ENCODE results near the gene LRRC8E.
"Not testable (repeated sequence)": the region's sequence is repeated elsewhere in the genome, so short reads cannot be mapped to it uniquely, and the experiment has no call there.

The LRRC8E gene

GRCh38 chr19:7921967-7922835 lies 33.9 kb downstream of the LRRC8E start:
- no peak for ATAC-seq

- ATAC-seq, result no peak
Observed at GRCh38 chr19:7922836-7923195, 34.5 kb downstream of the LRRC8E start.

GRCh38 chr19:7923295-7924191 lies 35.2 kb downstream of the LRRC8E start:
- no peak for ATAC-seq

GRCh38 chr19:7924241-7924640 lies 35.9 kb downstream of the LRRC8E start:
- no peak for ATAC-seq

GRCh38 chr19:7924651-7925170 lies 36.4 kb downstream of the LRRC8E start:
- no peak for ATAC-seq

GRCh38 chr19:7925171-7925851 lies 37.0 kb downstream of the LRRC8E start:
- peak; percentile 42 to 45 for ATAC-seq

GRCh38 chr19:7926021-7926726 lies 37.9 kb downstream of the LRRC8E start, which contains the start of gene CTXN1:
CTXN1 (minus strand) TSS chr19:7926135; CDS start chr19:7925538, 597 bp downstream.
- ATAC-seq, result peak; percentile 49 to 58

- no peak for ATAC-seq
Observed at GRCh38 chr19:7926727-7927604, 38.7 kb downstream of the LRRC8E start.

GRCh38 chr19:7927605-7928333 lies 39.5 kb downstream of the LRRC8E start:
- no peak for ATAC-seq

- ATAC-seq, result no peak
Observed at GRCh38 chr19:7928334-7928706, 40.0 kb downstream of the LRRC8E start.

- peak; percentile 27 to 37 for ATAC-seq
Observed at GRCh38 chr19:7928741-7929701, 40.7 kb downstream of the LRRC8E start.

GRCh38 chr19:7930030-7930429 lies 41.7 kb downstream of the LRRC8E start:
- not testable (repeated sequence) for ATAC-seq

- ATAC-seq, result no peak
Observed at GRCh38 chr19:7930765-7931164, 42.5 kb downstream of the LRRC8E start.

GRCh38 chr19:7931221-7932061 lies 43.1 kb downstream of the LRRC8E start:
- no peak for ATAC-seq

- no peak for ATAC-seq
Observed at GRCh38 chr19:7932276-7932929, 44.1 kb downstream of the LRRC8E start.

- ATAC-seq, result no peak
Observed at GRCh38 chr19:7932930-7933300, 44.6 kb downstream of the LRRC8E start.

GRCh38 chr19:7933411-7933810 lies 45.1 kb downstream of the LRRC8E start:
- no peak for ATAC-seq

All from activated CD4-positive, CD25-positive, alpha-beta regulatory T cell treated with anti-CD3 and anti-CD28 coated beads, Interleukin-2, amount 50 U/mL, for 24 hours (primary cell).